HepG2 (cell line): ENCODE results near the gene ABCA4. TPM values are rescaled to one million over a fixed set of nuclear protein-coding genes. Genes with fewer than 3 reads are reported as not detected.

Source experiments
- BORCS8-MEF2B ChIP-seq: sonication (generic); formaldehyde crosslinking; IDR thresholded peaks from 2 replicates; pipeline ENCODE4 v1.8.0; 2022; ENCODE audit warnings: mild to moderate bottlenecking, missing genetic modification reagents
- FOXO4 ChIP-seq: sonication (generic); formaldehyde crosslinking; conservative IDR thresholded peaks from 2 replicates; pipeline ENCODE4 v1.8.1; 2023; ENCODE audit warnings: missing genetic modification reagents
- PRMT3 ChIP-seq: sonication (generic); formaldehyde crosslinking; IDR thresholded peaks from 2 replicates; pipeline ENCODE4 v1.8.1; 2022; ENCODE audit warnings: low read depth, mild to moderate bottlenecking, moderate library complexity, missing genetic modification reagents, borderline replicate concordance
- ZNF687 ChIP-seq: sonication (generic); formaldehyde crosslinking; IDR thresholded peaks from 2 replicates; pipeline ENCODE4 v1.5.1; 2020; ENCODE audit warnings: mild to moderate bottlenecking, missing genetic modification reagents, moderate library complexity
- polyA plus RNA-seq, 8 experiments: library from polyadenylated mRNA; depleted of rRNA in 3 of 8; stranded (reverse) in 7 of 8; unstranded in 1 of 8; fragments of >200 nt; fragmentation: Illumina TruSeq in 4 of 8; extraction: Trizol in 4 of 8; gene quantifications; 2 replicates each; pipeline versions ENCODE4 v1.2.1 to v1.2.3, GENCODE V29; 2011 to 2016; ENCODE audit warnings: low read depth in 4 of 8, missing spikeins in 1 of 8, mixed read lengths in 1 of 8; ENCODE audit not compliant: insufficient read depth in 1 of 8
- total RNA-seq, 5 experiments: library from RNA; depleted of rRNA; stranded (reverse); fragments of >200 nt; fragmentation: Illumina TruSeq; extraction: Trizol; gene quantifications; 2 replicates each; pipeline ENCODE4 v1.2.3, GENCODE V29; 2016; ENCODE audit warnings: low read depth in 1 of 5

ABCA4 gene
- total and polyA plus RNA-seq, 2 of the 13 experiments (the other 11 are each of a cell fraction or from before 2014, with no cell fraction given): 0.24 to 0.67 TPM

GRCh38 chr1:94096797-94097549, 24.0 kb downstream of the ABCA4 start (continued):
- TF ChIP-seq FOXO4 (CRISPR knock-in tag): 0 out of 2 replicates have a peak, but pooled peaks have one; percentile 69
- no peak for TF ChIP-seq BORCS8-MEF2B (CRISPR knock-in tag)
- peak; percentile 38 for TF ChIP-seq ZNF687 (CRISPR knock-in tag)
- TF ChIP-seq PRMT3 (CRISPR knock-in tag): no peak
- TF ChIP-seq, all 625 proteins: peak for 12
